CD14-positive monocyte (primary cell): ENCODE data around the gene RNF217. TPM values are rescaled to one million over a fixed set of nuclear protein-coding genes. Genes with fewer than 3 reads are reported as not detected.
"Not testable (repeated sequence)": the region's sequence is repeated elsewhere in the genome, so short reads cannot be mapped to it uniquely, and the experiment has no call there.

Experiments
- DNase-seq, 3 donors: peaks; one replicate each; pipeline ENCODE4 v3.0.0-alpha.2; 2011 to 2022
- H2AFZ ChIP-seq: 2 replicates; pipeline ENCODE4 v1.6.0; 2012; ENCODE audit warnings: mild to moderate bottlenecking, low read depth, low read length, inconsistent platforms; ENCODE audit not compliant: insufficient read depth, poor library complexity, severe bottlenecking
- H3K27ac ChIP-seq, 2 donors: 1 replicate in 1 of 2; 2 replicates in 1 of 2; pipeline ENCODE4 v1.5.1; 2012 to 2013; ENCODE audit warnings: low read length in 2 of 2, control low read depth in 1 of 2, inconsistent platforms in 1 of 2, low read depth in 1 of 2, mild to moderate bottlenecking in 1 of 2
- H3K27me3 ChIP-seq, 2 donors: one replicate each; pipeline versions ENCODE4 v1.6.0 to v1.6.1; 2011 to 2013; ENCODE audit warnings: low read length in 2 of 2; ENCODE audit not compliant: control insufficient read depth in 2 of 2, insufficient read depth in 2 of 2
- H3K36me3 ChIP-seq, 2 donors: replicated peaks in 1 of 2; 1 replicate in 1 of 2; 2 replicates in 1 of 2; pipeline versions ENCODE4 v1.5.1 to v1.6.1; 2012 to 2013; ENCODE audit warnings: low read length in 2 of 2, control low read depth in 1 of 2, inconsistent platforms in 1 of 2, mild to moderate bottlenecking in 1 of 2; ENCODE audit not compliant: insufficient read depth in 2 of 2, control insufficient read depth in 1 of 2
- H3K4me1 ChIP-seq, 2 donors: 1 replicate in 1 of 2; 2 replicates in 1 of 2; pipeline versions ENCODE4 v1.5.1 to v1.6.1; 2012 to 2013; ENCODE audit warnings: low read length in 2 of 2, control low read depth in 1 of 2, inconsistent platforms in 1 of 2, mild to moderate bottlenecking in 1 of 2, moderate library complexity in 1 of 2; ENCODE audit not compliant: insufficient read depth in 2 of 2, control insufficient read depth in 1 of 2
- H3K4me2 ChIP-seq: replicated peaks from 2 replicates; pipeline ENCODE3; 2012; ENCODE audit warnings: low read length, moderate library complexity, mild to moderate bottlenecking; ENCODE audit not compliant: poor library complexity, severe bottlenecking; ENCODE audit errors: extremely low read depth
- H3K4me3 ChIP-seq, 3 experiments: fragments of 200-600 bp in 1 of 3; sonication (generic) in 1 of 3; replicated peaks in 1 of 3; 1 replicate in 2 of 3; 2 replicates in 1 of 3; pipeline ENCODE4 v1.5.1; 2011 to 2013; ENCODE audit warnings: low read length in 3 of 3, mild to moderate bottlenecking in 3 of 3, control low read depth in 2 of 3, low read depth in 2 of 3, inconsistent platforms in 1 of 3, moderate library complexity in 1 of 3
- H3K79me2 ChIP-seq: 2 replicates; pipeline ENCODE4 v1.6.0; 2012; ENCODE audit warnings: mild to moderate bottlenecking, control low read depth, inconsistent platforms, low read length, moderate library complexity; ENCODE audit not compliant: insufficient read depth
- H3K9ac ChIP-seq: 2 replicates; pipeline ENCODE4 v1.6.0; 2017; ENCODE audit warnings: low read length, mild to moderate bottlenecking; ENCODE audit not compliant: insufficient read depth, poor library complexity, severe bottlenecking
- H3K9me3 ChIP-seq, 2 donors: replicated peaks in 1 of 2; 1 replicate in 1 of 2; 2 replicates in 1 of 2; pipeline versions ENCODE4 v1.5.1 to v1.6.1; 2012 to 2013; ENCODE audit warnings: low read length in 2 of 2, control low read depth in 1 of 2; ENCODE audit not compliant: control insufficient read depth in 1 of 2, insufficient read depth in 1 of 2
- H4K20me1 ChIP-seq: 2 replicates; pipeline ENCODE4 v1.6.0; 2012; ENCODE audit warnings: mild to moderate bottlenecking, low read length, control low read depth, moderate library complexity; ENCODE audit not compliant: insufficient read depth
- H3K27ac Mint-ChIP-seq, 7 donors: one replicate each; pipeline ENCODE4 v1.8.0; 2020; ENCODE audit warnings: mild to moderate bottlenecking in 7 of 7, mixed read lengths in 7 of 7, moderate library complexity in 6 of 7, inconsistent platforms in 2 of 7
- H3K27me3 Mint-ChIP-seq, 3 donors: one replicate each; pipeline ENCODE4 v1.8.0; 2021 to 2022; ENCODE audit warnings: low read depth in 3 of 3, mild to moderate bottlenecking in 3 of 3, mixed read lengths in 3 of 3, moderate library complexity in 3 of 3, inconsistent platforms in 1 of 3
- H3K36me3 Mint-ChIP-seq, 2 donors: one replicate each; pipeline ENCODE4 v1.8.0; 2020; ENCODE audit warnings: mixed read lengths in 2 of 2, inconsistent platforms in 1 of 2, mild to moderate bottlenecking in 1 of 2
- H3K4me1 Mint-ChIP-seq: one replicate; pipeline ENCODE4 v1.8.0; 2020; ENCODE audit warnings: mild to moderate bottlenecking, mixed read lengths
- H3K4me3 Mint-ChIP-seq, 2 donors: one replicate each; pipeline ENCODE4 v1.8.0; 2020; ENCODE audit warnings: mild to moderate bottlenecking in 2 of 2, mixed read lengths in 2 of 2, moderate library complexity in 1 of 2
- H3K9me3 Mint-ChIP-seq, 7 donors: one replicate each; pipeline ENCODE4 v1.8.0; 2020 to 2022; ENCODE audit warnings: mixed read lengths in 7 of 7, mild to moderate bottlenecking in 6 of 7, moderate library complexity in 6 of 7, inconsistent platforms in 2 of 7
- WGBS: methylation state at CpG from one replicate; pipeline ENCODE4 v1.1.5; 2013; ENCODE audit warnings: missing lambda C conversion rate; ENCODE audit not compliant: insufficient coverage; 5-methylcytosine and 5-hydroxymethylcytosine counted together
- intact Hi-C, 2 donors: fragments of 100-400 bp; cut with micrococcal nuclease; formaldehyde crosslinking; loops; one replicate each; pipeline versions ENCODE4 v1.15.0 to v1.15.1; 2023
- polyA plus RNA-seq, 3 donors: library from polyadenylated mRNA; depleted of rRNA in 1 of 3; unstranded in 2 of 3; stranded (reverse) in 1 of 3; fragments of 300-500 nt in 2 of 3; fragments of >200 nt in 1 of 3; fragmentation: Illumina TruSeq in 2 of 3; gene quantifications; 1 replicate in 2 of 3; 2 replicates in 1 of 3; pipeline ENCODE4 v1.2.3, GENCODE V29; 2012 to 2021
- TF ChIP-seq, protein P1 (sequence below): fragments of 200-600 bp; IDR thresholded peaks from one replicate; pipeline ENCODE4 v1.8.0; 2022; ENCODE audit warnings: antibody characterized with exemption, mild to moderate bottlenecking

The RNF217 gene
- polyA plus RNA-seq, 3 donors, result 2.2 to 11.6 (median 3.3) TPM

DNA sequence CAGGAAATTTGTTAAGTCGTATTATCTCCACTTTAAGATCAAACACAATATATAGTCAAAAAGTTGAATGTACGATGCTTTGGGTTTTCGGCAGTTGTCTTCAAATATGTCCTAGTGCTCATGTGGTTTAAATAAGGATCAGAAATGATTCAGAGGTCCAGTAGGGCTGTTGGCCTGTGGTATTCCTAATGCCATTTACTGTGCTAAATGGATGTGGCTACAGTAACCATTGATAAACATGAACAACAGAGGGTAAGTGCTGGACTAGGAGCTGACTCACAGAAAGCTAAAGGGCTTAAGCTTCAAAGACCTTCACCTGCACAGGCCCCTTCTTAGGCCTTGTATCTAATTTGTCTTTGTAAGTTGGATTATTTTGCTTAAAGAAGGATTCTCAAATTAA lies 110.8 kb downstream of the RNF217 start:
- Histone ChIP-seq H3K4me1 (no peaks in the 10 kb centered on the region), H3K4me3 (no peak overlapping the region), H3K27me3 (no peaks in the 10 kb centered on the region), H3K4me2 (no peak overlapping the region), H3K9ac (no peak overlapping the region), H3K79me2 (no peaks in the 10 kb centered on the region), H4K20me1 (no peaks in the 10 kb centered on the region), H3K9me3 (no peaks in the 10 kb centered on the region), H2AFZ (no peak overlapping the region), H3K27ac (no peak overlapping the region), H3K36me3 (peaks cover 3 to 16% of the 10 kb centered on the region in 2 donors)
- TF ChIP-seq, protein P1, sequence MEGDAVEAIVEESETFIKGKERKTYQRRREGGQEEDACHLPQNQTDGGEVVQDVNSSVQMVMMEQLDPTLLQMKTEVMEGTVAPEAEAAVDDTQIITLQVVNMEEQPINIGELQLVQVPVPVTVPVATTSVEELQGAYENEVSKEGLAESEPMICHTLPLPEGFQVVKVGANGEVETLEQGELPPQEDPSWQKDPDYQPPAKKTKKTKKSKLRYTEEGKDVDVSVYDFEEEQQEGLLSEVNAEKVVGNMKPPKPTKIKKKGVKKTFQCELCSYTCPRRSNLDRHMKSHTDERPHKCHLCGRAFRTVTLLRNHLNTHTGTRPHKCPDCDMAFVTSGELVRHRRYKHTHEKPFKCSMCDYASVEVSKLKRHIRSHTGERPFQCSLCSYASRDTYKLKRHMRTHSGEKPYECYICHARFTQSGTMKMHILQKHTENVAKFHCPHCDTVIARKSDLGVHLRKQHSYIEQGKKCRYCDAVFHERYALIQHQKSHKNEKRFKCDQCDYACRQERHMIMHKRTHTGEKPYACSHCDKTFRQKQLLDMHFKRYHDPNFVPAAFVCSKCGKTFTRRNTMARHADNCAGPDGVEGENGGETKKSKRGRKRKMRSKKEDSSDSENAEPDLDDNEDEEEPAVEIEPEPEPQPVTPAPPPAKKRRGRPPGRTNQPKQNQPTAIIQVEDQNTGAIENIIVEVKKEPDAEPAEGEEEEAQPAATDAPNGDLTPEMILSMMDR, result no peak
- Mint-ChIP-seq H3K4me3 (no peak overlapping the region), H3K27ac (no peak overlapping the region), H3K9me3 (no peaks in the 10 kb centered on the region), H3K27me3 (no peaks in the 10 kb centered on the region), H3K4me1 (no peaks in the 10 kb centered on the region), H3K36me3 (peaks cover 22 to 26% of the 10 kb centered on the region in 2 donors)
- no peak for DNase-seq
- intact Hi-C loops, result no loop called here
- 100% methylated on average over 1 of the region's 3 CpGs for WGBS

GRCh38 chr6:125074120-125074519 lies 111.9 kb downstream of the RNF217 start:
- intact Hi-C loops, result no loop called here
- no peaks in the 10 kb centered on the region for H3K27me3 ChIP-seq
- H3K4me3 Mint-ChIP-seq, result no peak overlapping the region
- no peaks in the 10 kb centered on the region for H3K27me3 Mint-ChIP-seq
- H3K27ac Mint-ChIP-seq, result no peak overlapping the region
- no peak overlapping the region for H3K4me3 ChIP-seq
- H3K4me2 ChIP-seq, result no peak overlapping the region
- H3K4me1 ChIP-seq, result no peaks in the 10 kb centered on the region
- no peaks in the 10 kb centered on the region for H3K4me1 Mint-ChIP-seq
- TF ChIP-seq, protein P1, result no peak
- H3K9me3 Mint-ChIP-seq, result no peaks in the 10 kb centered on the region
- WGBS, result no CpG with 5 or more reads among the region's 3 CpGs
- no peak overlapping the region for H3K27ac ChIP-seq
- no peaks in the 10 kb centered on the region for H3K79me2 ChIP-seq
- H3K36me3 ChIP-seq, result peaks cover 5 to 16% of the 10 kb centered on the region in 2 donors
- no peaks in the 10 kb centered on the region for H3K9me3 ChIP-seq
- H4K20me1 ChIP-seq, result no peaks in the 10 kb centered on the region
- no peak overlapping the region for H3K9ac ChIP-seq
- peaks cover 22 to 31% of the 10 kb centered on the region in 2 donors for H3K36me3 Mint-ChIP-seq
- no peak for DNase-seq
- H2AFZ ChIP-seq, result no peak overlapping the region

GRCh38 chr6:125075073-125075472 lies 112.8 kb downstream of the RNF217 start:
- H3K4me3 Mint-ChIP-seq, H2AFZ ChIP-seq, H3K9ac ChIP-seq, H3K9me3 ChIP-seq, intact Hi-C loops, DNase-seq, H3K27me3 Mint-ChIP-seq, H3K4me3 ChIP-seq, H3K27ac Mint-ChIP-seq, H3K4me1 Mint-ChIP-seq, H3K27me3 ChIP-seq, H3K27ac ChIP-seq, H4K20me1 ChIP-seq, H3K4me2 ChIP-seq, H3K4me1 ChIP-seq, H3K79me2 ChIP-seq, H3K9me3 Mint-ChIP-seq: not testable (repeated sequence)
- peaks cover 5 to 16% of the 10 kb centered on the region in 2 donors for H3K36me3 ChIP-seq
- WGBS, result no CpG with 5 or more reads among the region's 2 CpGs
- peaks cover 19 to 26% of the 10 kb centered on the region in 2 donors for H3K36me3 Mint-ChIP-seq
